Measurements from ENCODE around the gene TC2N.

DNA sequence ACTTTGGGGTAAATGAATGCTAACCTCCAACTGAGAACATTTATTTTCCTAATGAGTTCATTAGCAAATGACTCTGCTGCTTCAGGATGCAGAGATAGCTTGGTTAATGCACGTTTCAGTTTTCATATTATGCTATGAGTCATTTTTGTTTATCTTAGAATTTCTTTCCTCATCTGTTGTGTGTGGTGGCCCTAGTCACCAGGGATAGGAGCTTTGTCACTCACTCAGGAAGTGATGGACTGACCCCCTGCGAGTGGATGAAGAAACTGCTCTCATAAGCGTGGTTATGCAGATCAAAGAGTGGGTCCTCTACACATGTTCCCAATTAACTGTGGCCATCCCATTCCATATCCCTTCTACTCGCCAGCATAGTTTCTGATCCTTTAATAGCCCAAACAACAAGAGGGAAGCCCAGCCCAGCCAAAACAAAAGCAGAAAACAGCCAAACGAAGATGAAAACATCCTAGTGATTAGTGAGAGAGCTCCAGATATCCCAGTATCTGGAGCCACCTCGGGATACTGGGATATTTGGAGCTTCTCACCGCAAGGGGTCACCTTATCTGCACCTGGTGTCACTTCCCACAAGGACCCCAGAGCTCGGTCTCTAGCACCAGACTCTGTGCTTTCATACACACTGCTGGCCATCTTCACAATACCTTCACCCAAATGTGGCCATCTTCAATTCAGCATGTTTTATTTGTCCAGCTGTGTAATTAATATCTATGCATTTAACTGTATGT is 8.6 kb downstream of the TC2N start:
- TF ChIP-seq CTCF (IDR thresholded peaks at IDR 0.05 in 4 of 5, conservative IDR thresholded peaks at IDR 0.05 in 1 of 5) (no peak), POLR2A (IDR thresholded peaks at IDR 0.05) (no peak)
